ENCODE results near the gene RPL6.
"Not testable (repeated sequence)": the region's sequence is repeated elsewhere in the genome, so short reads cannot be mapped to it uniquely, and the experiment has no call there.

Gene RPL6

GRCh38 chr12:112409064-112409905 is at the start of gene RPL6:
RPL6 (minus strand) TSS chr12:112409605; CDS start chr12:112408656, 949 bp downstream.
- peak; percentile 43 to 52 (median 52) for DNase-seq (ENCODE audit: low read depth in 3 of 3, low spot score in 1 of 3)

GRCh38 chr12:112458751-112459150 is 49.3 kb upstream of the RPL6 start:
- DNase-seq (ENCODE audit: low read depth in 3 of 3, low spot score in 1 of 3): no peak

GRCh38 chr12:112458330-112458729 is 48.9 kb upstream of the RPL6 start:
- no peak for DNase-seq (ENCODE audit: low read depth in 3 of 3, low spot score in 1 of 3)

GRCh38 chr12:112457142-112457541 is 47.7 kb upstream of the RPL6 start:
- DNase-seq (ENCODE audit: low read depth in 3 of 3, low spot score in 1 of 3): not testable (repeated sequence)

GRCh38 chr12:112456029-112456428 is 46.6 kb upstream of the RPL6 start:
- no peak for DNase-seq (ENCODE audit: low read depth in 3 of 3, low spot score in 1 of 3)

GRCh38 chr12:112450725-112451124 is 41.3 kb upstream of the RPL6 start:
- no peak for DNase-seq (ENCODE audit: low read depth in 3 of 3, low spot score in 1 of 3)

- not testable (repeated sequence) for DNase-seq (ENCODE audit: low read depth in 3 of 3, low spot score in 1 of 3)
Measured at GRCh38 chr12:112448165-112448564, 38.8 kb upstream of the RPL6 start.

GRCh38 chr12:112447106-112447505 is 37.7 kb upstream of the RPL6 start:
- no peak for DNase-seq (ENCODE audit: low read depth in 3 of 3, low spot score in 1 of 3)

GRCh38 chr12:112446008-112446725 is 36.8 kb upstream of the RPL6 start:
- no peak for DNase-seq (ENCODE audit: low read depth in 3 of 3, low spot score in 1 of 3)

- DNase-seq (ENCODE audit: low read depth in 3 of 3, low spot score in 1 of 3): no peak
Measured at GRCh38 chr12:112443916-112444315, 34.5 kb upstream of the RPL6 start.

GRCh38 chr12:112440653-112441052 is 31.2 kb upstream of the RPL6 start:
- not testable (repeated sequence) for DNase-seq (ENCODE audit: low read depth in 3 of 3, low spot score in 1 of 3)

- DNase-seq (ENCODE audit: low read depth in 3 of 3, low spot score in 1 of 3): no peak
Measured at GRCh38 chr12:112439769-112440168, 30.4 kb upstream of the RPL6 start.

GRCh38 chr12:112438645-112439044 is 29.2 kb upstream of the RPL6 start:
- DNase-seq (ENCODE audit: low read depth in 3 of 3, low spot score in 1 of 3): not testable (repeated sequence)

GRCh38 chr12:112433551-112433950 is 24.1 kb upstream of the RPL6 start:
- DNase-seq (ENCODE audit: low read depth in 3 of 3, low spot score in 1 of 3): no peak

GRCh38 chr12:112431965-112432364 is 22.6 kb upstream of the RPL6 start:
- no peak for DNase-seq (ENCODE audit: low read depth in 3 of 3, low spot score in 1 of 3)

- DNase-seq (ENCODE audit: low read depth in 3 of 3, low spot score in 1 of 3): no peak
Measured at GRCh38 chr12:112430929-112431328, 21.5 kb upstream of the RPL6 start.

GRCh38 chr12:112427760-112428159 is 18.4 kb upstream of the RPL6 start:
- no peak for DNase-seq (ENCODE audit: low read depth in 3 of 3, low spot score in 1 of 3)

- no peak for DNase-seq (ENCODE audit: low read depth in 3 of 3, low spot score in 1 of 3)
Measured at GRCh38 chr12:112425582-112426382, 16.4 kb upstream of the RPL6 start.

- DNase-seq (ENCODE audit: low read depth in 3 of 3, low spot score in 1 of 3): no peak
Measured at GRCh38 chr12:112424126-112424525, 14.7 kb upstream of the RPL6 start.

- no peak for DNase-seq (ENCODE audit: low read depth in 3 of 3, low spot score in 1 of 3)
Measured at GRCh38 chr12:112422531-112422930, 13.1 kb upstream of the RPL6 start.

- no peak for DNase-seq (ENCODE audit: low read depth in 3 of 3, low spot score in 1 of 3)
Measured at GRCh38 chr12:112421363-112421762, 12.0 kb upstream of the RPL6 start.
